Chondrocyte (in vitro differentiated cells): ENCODE measurements around the gene PLEKHG3. TPM values are rescaled to one million over a fixed set of nuclear protein-coding genes. Genes with fewer than 3 reads are reported as not detected.

Experiments used
- DNase-seq: peaks from one replicate; pipeline ENCODE4 v3.0.0; 2021; ENCODE audit warnings: mixed read lengths, low spot score
- H3K27ac Mint-ChIP-seq: one replicate; pipeline ENCODE4 v1.8.0; 2021; ENCODE audit warnings: mild to moderate bottlenecking, moderate library complexity, mixed read lengths; ENCODE audit not compliant: unreplicated experiment
- H3K27me3 Mint-ChIP-seq: 2 replicates; pipeline ENCODE4 v1.8.0; 2021; ENCODE audit warnings: low read depth, mixed read lengths
- H3K36me3 Mint-ChIP-seq: 2 replicates; pipeline ENCODE4 v1.8.0; 2021; ENCODE audit warnings: low read depth, mixed read lengths
- H3K4me1 Mint-ChIP-seq: 2 replicates; pipeline ENCODE4 v1.8.0; 2021; ENCODE audit warnings: low read depth, mild to moderate bottlenecking, mixed read lengths
- H3K4me3 Mint-ChIP-seq: one replicate; pipeline ENCODE4 v1.8.0; 2021; ENCODE audit warnings: mild to moderate bottlenecking, moderate library complexity, mixed read lengths; ENCODE audit not compliant: unreplicated experiment
- H3K9me3 Mint-ChIP-seq: 2 replicates; pipeline ENCODE4 v1.8.0; 2021; ENCODE audit warnings: low read depth, mixed read lengths
- CTCF ChIP-seq: fragments of 200-600 bp; sonication (generic); IDR thresholded peaks from 2 replicates; pipeline ENCODE4 v1.5.0; 2021; ENCODE audit warnings: antibody characterized with exemption, mild to moderate bottlenecking, moderate library complexity
- total RNA-seq: library from RNA; stranded (reverse); gene quantifications from 3 replicates; pipeline ENCODE4 v1.2.1, GENCODE V29; 2021

PLEKHG3 gene
- total RNA-seq, 1 donor from 2014 or later: 131 TPM

GRCh38 chr14:64727551-64728071 is 23.4 kb downstream of the PLEKHG3 start:
- Mint-ChIP-seq H3K9me3 (no peaks in the 10 kb centered on the region), H3K4me3 (no peak overlapping the region), H3K27ac (no peak overlapping the region), H3K36me3 (peaks cover 32% of the 10 kb centered on the region), H3K4me1 (peaks cover 44% of the 10 kb centered on the region), H3K27me3 (no peaks in the 10 kb centered on the region)
- peak; percentile 87 for DNase-seq
- no peak for TF ChIP-seq CTCF

GRCh38 chr14:64728106-64728505 is 23.9 kb downstream of the PLEKHG3 start:
- peaks cover 34% of the 10 kb centered on the region for H3K36me3 Mint-ChIP-seq
- H3K4me3 Mint-ChIP-seq: no peak overlapping the region
- DNase-seq: peak; percentile 49
- no peaks in the 10 kb centered on the region for H3K9me3 Mint-ChIP-seq
- no peak overlapping the region for H3K27ac Mint-ChIP-seq
- H3K4me1 Mint-ChIP-seq: peaks cover 41% of the 10 kb centered on the region
- no peak for TF ChIP-seq CTCF
- no peaks in the 10 kb centered on the region for H3K27me3 Mint-ChIP-seq

- no peak for TF ChIP-seq CTCF
- Mint-ChIP-seq H3K36me3 (peaks cover 41% of the 10 kb centered on the region), H3K4me3 (no peak overlapping the region), H3K4me1 (peaks cover 37% of the 10 kb centered on the region), H3K27me3 (no peaks in the 10 kb centered on the region), H3K27ac (peak overlapping the region; percentile 22), H3K9me3 (no peaks in the 10 kb centered on the region)
- peak; percentile 57 for DNase-seq
Observed at GRCh38 chr14:64728856-64729255, 24.6 kb downstream of the PLEKHG3 start.

GRCh38 chr14:64729386-64730060 is 25.3 kb downstream of the PLEKHG3 start:
- peaks cover 35% of the 10 kb centered on the region for H3K4me1 Mint-ChIP-seq
- TF ChIP-seq CTCF: no peak
- no peaks in the 10 kb centered on the region for H3K9me3 Mint-ChIP-seq
- H3K4me3 Mint-ChIP-seq: no peak overlapping the region
- H3K36me3 Mint-ChIP-seq: peaks cover 45% of the 10 kb centered on the region
- no peak overlapping the region for H3K27ac Mint-ChIP-seq
- no peaks in the 10 kb centered on the region for H3K27me3 Mint-ChIP-seq
- peak; percentile 64 for DNase-seq

- Mint-ChIP-seq H3K27me3 (no peaks in the 10 kb centered on the region), H3K36me3 (peaks cover 46% of the 10 kb centered on the region), H3K9me3 (no peaks in the 10 kb centered on the region), H3K27ac (no peak overlapping the region), H3K4me1 (peaks cover 35% of the 10 kb centered on the region), H3K4me3 (no peak overlapping the region)
- no peak for TF ChIP-seq CTCF
- DNase-seq: peak; percentile 48
Observed at GRCh38 chr14:64730061-64730440, 25.8 kb downstream of the PLEKHG3 start.
